HL-60 (cell line): ENCODE data around the gene SDK1.

Experiments used
- POLR2AphosphoS5 ChIP-seq: IDR thresholded peaks from 2 replicates; pipeline ENCODE4 v1.6.1; 2012; ENCODE audit warnings: low read depth
- TF ChIP-seq, protein P1 (sequence below): IDR thresholded peaks from one replicate; pipeline ENCODE4 v1.5.1; 2011; ENCODE audit warnings: low read length, control low read depth, inconsistent platforms; ENCODE audit not compliant: insufficient read depth

DNA sequence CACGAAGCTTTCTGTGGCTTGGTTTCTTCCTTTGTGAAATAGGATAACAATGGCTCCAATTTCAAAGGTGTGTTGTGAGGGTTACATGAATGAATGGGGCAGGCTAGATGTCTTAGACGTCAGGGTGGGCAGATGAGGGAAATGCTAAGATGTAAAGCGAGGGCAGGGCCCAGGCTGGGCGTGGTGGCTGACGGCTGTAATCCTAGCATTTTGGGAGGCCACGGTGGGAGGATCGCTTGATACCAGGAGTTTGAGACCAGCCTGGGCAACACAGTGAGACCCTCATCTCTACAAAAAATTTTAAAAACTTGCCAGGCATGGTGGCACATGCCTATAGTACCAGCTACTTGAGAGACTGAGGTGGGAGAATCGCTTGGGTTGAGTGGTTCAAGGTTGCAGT is 773.4 kb downstream of the SDK1 start:
- no peak for TF ChIP-seq POLR2AphosphoS5
- TF ChIP-seq, protein P1, sequence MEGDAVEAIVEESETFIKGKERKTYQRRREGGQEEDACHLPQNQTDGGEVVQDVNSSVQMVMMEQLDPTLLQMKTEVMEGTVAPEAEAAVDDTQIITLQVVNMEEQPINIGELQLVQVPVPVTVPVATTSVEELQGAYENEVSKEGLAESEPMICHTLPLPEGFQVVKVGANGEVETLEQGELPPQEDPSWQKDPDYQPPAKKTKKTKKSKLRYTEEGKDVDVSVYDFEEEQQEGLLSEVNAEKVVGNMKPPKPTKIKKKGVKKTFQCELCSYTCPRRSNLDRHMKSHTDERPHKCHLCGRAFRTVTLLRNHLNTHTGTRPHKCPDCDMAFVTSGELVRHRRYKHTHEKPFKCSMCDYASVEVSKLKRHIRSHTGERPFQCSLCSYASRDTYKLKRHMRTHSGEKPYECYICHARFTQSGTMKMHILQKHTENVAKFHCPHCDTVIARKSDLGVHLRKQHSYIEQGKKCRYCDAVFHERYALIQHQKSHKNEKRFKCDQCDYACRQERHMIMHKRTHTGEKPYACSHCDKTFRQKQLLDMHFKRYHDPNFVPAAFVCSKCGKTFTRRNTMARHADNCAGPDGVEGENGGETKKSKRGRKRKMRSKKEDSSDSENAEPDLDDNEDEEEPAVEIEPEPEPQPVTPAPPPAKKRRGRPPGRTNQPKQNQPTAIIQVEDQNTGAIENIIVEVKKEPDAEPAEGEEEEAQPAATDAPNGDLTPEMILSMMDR: no peak
